GM12874 (cell line): ENCODE results near the gene SAMD8.

Experiments
- CTCF ChIP-seq: IDR thresholded peaks from 2 replicates; pipeline ENCODE4 v1.5.1; 2011; ENCODE audit warnings: low read depth, mild to moderate bottlenecking, control low read depth, low read length, moderate library complexity; ENCODE audit not compliant: insufficient read depth

The SAMD8 gene

GRCh38 chr10:75146780-75147179 is 35.3 kb downstream of the SAMD8 start:
- no peak for TF ChIP-seq CTCF

DNA sequence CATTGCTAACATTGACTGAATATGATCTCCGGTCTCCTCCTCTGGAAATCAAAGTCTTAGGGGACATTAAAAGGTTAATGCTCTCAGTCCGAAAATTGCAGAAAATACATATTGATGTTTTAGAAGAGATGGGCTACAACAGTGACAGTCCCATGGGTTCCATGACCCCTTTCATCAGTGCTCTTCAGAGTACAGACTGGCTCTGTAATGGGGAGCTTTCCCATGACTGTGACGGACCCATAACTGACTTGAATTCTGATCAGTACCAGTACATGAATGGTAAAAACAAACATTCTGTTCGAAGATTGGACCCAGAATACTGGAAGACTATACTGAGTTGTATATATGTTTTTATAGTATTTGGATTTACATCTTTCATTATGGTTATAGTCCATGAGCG is 39.2 kb downstream of the SAMD8 start:
- no peak for TF ChIP-seq CTCF

GRCh38 chr10:75159519-75159918 is 48.1 kb downstream of the SAMD8 start:
- no peak for TF ChIP-seq CTCF

DNA sequence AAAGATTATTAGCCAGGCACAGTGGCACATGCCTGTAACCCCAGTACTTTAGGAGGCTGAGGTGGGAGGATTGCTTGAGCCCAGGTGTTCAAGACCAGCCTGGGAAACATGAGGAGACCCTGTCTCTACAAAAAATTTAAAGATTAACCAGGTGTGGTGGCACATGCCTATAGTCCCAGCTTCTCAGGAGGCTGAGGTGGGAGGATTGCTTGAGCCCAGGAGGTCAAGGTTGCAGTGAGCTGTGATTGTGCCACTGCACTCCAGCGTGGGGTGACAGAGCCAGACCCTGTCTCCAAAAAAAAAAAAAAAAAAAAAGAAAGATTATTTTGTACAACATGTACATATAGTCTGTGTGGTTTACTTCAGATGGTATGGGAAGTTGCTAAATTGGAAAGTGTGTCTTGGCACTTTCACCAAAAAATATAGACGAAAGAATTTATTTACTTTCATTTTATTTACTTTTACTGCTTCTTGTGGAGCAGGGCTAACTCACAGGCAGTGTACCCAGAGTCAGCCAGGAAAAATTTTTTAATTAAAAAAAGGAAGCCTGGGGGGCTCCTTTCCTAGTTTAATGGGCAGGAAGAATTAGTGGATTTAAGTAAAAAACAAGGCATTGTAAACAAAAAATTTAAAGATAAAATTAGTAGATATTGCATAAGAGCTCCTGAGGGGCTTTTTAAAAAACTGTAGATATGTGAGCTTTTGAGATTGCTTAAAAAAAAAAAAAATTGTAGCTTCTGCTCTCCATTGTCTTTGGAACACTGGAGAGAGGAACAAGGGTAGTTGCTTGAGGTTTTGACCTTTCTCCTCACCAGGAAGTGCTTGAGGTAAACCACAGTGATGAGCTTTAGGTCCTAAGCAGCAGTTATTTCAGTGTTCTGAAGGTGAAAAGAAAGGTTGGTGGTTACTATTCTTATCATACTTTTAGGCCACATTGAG is 54.5 kb downstream of the SAMD8 start:
- no peak for TF ChIP-seq CTCF

DNA sequence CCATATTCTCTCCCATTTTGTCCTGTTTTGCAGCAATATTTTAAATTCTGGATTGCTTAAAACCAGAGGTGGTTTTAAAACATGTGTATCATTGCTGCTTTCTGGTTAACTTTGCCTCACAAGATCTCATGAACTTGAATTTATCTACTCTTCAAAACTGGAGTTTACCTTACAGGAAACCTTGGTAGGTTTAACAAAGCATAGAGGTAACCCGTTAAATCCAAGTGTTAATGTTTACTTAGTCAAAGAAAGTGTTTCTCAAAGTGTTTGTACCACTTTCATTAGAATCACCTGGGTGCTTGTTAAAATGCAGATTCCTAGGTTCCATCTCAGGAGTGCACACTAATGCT is 55.1 kb downstream of the SAMD8 start:
- TF ChIP-seq CTCF = no peak

DNA sequence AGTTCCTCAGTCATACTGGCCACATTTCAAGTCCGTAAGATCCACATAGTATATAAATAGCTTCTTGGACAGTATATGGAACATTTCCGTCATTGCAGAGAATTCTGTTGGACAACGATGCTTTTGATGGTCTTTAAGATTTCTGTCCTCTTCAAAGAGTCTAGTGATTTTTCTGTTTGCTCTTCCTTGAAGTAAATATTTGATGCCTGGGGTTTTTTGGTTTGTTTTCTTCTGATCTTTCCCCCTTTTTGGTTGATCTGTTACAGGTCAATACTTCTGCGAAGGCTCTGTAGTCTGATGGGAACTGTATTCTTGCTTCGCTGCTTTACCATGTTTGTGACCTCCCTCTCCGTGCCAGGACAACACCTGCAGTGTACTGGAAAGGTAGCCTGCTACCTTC is 56.8 kb downstream of the SAMD8 start:
- no peak for TF ChIP-seq CTCF

DNA sequence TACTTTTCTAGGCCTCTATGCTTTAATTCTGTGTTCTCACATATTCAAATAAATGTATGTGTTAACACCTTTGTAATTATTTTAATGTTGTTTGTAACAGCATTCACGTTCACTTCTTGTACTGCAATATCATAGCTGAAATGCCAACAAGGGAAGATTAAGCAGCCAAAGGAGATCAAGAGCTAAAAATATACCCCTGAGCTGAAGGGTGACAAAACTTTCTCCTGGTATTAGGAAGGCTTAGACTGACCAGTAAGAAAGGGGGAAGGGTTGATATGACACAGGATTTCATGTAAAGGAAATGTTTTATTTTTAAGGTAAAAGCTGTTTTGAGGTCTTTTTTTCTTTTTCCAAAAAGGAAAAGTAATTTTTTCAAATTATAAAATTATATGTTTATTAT is 58.8 kb downstream of the SAMD8 start:
- TF ChIP-seq CTCF = no peak
